ENCODE data around the gene AOPEP. TPM values are rescaled to one million over a fixed set of nuclear protein-coding genes. Genes with fewer than 3 reads are reported as not detected.

The AOPEP gene
- total RNA-seq, 1 donor from 2014 or later, result 79.7 TPM

- Histone ChIP-seq H3K4me3 (no peak overlapping the region), H3K27ac (no peak overlapping the region), H3K27me3 (no peaks in the 10 kb centered on the region), H3K4me1 (no peaks in the 10 kb centered on the region), H3K9me3 (no peaks in the 10 kb centered on the region), H3K36me3 (peaks cover 49% of the 10 kb centered on the region)
- ATAC-seq (no peak), DNase-seq (peak; percentile 55)
- no peak for TF ChIP-seq CTCF (IDR thresholded peaks at IDR 0.05)
- intact Hi-C loops (cut with DNase I), result no loop called here
Measured at GRCh38 chr9:95107001-95107749, 380.7 kb downstream of the AOPEP start.

DNA sequence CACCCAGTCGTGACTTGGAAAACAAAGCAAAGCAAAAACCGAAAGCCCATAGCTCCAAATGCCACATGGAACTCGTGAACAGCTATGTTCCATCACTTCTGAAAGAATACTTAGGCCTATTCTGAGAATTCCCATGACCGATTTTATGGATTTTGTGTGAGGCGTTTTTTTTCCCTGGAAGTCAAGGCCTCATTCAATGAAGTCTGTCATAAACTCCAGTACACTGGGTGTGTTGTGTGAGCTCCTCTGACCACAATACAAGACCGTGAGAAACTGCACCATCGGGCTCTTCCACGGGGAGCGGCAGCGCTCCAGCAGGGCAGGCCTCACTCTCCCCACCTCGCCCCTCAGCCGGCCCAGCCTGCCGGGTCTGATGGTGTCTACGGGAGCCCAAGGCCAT, 381.5 kb downstream of the AOPEP start:
- intact Hi-C loops (cut with DNase I), result no loop called here
- ATAC-seq, result no peak
- Histone ChIP-seq H3K4me1 (no peaks in the 10 kb centered on the region), H3K27ac (no peak overlapping the region), H3K36me3 (peaks cover 52% of the 10 kb centered on the region), H3K4me3 (no peak overlapping the region), H3K9me3 (no peaks in the 10 kb centered on the region), H3K27me3 (no peaks in the 10 kb centered on the region)
- no peak for TF ChIP-seq CTCF (IDR thresholded peaks at IDR 0.05)
- peak; percentile 31 for DNase-seq

DNA sequence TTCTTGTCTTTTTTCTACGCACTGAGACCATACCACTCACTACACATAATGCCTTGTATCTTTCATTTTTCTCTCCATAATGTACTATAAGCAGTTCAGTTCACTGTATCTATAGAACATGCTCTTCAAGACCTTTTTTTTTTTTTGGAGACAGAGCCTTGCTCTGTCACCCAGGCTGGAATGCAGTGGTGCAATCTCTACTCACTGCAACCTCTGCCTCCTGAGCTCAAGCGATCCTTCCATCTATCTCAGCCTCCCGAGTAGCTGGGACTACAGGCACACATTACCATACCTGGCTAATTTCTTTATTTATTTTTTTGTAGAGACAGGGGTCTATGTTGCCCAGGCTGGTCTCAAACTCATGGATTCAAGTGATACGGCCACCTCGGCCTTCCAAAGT, 382.3 kb downstream of the AOPEP start:
- Histone ChIP-seq H3K27me3 (no peaks in the 10 kb centered on the region), H3K36me3 (peaks cover 52% of the 10 kb centered on the region), H3K9me3 (no peaks in the 10 kb centered on the region), H3K4me3 (no peak overlapping the region), H3K27ac (no peak overlapping the region), H3K4me1 (no peaks in the 10 kb centered on the region)
- no peak for TF ChIP-seq CTCF (IDR thresholded peaks at IDR 0.05)
- intact Hi-C loops (cut with DNase I), result no loop called here
- ATAC-seq (no peak), DNase-seq (no peak)

- ATAC-seq, result no peak
- no peaks in the 10 kb centered on the region for H3K27me3 ChIP-seq
- peak; percentile 48 for DNase-seq
- intact Hi-C loops (cut with DNase I), result no loop called here
- no peaks in the 10 kb centered on the region for H3K4me1 ChIP-seq
- H3K36me3 ChIP-seq, result peaks cover 56% of the 10 kb centered on the region
- no peaks in the 10 kb centered on the region for H3K9me3 ChIP-seq
- H3K27ac ChIP-seq, result no peak overlapping the region
- no peak for TF ChIP-seq CTCF (IDR thresholded peaks at IDR 0.05)
- H3K4me3 ChIP-seq, result no peak overlapping the region
Measured at GRCh38 chr9:95109456-95109855, 383.0 kb downstream of the AOPEP start.

- Histone ChIP-seq H3K9me3 (no peaks in the 10 kb centered on the region), H3K27me3 (no peaks in the 10 kb centered on the region), H3K4me3 (no peak overlapping the region), H3K36me3 (peaks cover 55% of the 10 kb centered on the region), H3K27ac (no peak overlapping the region), H3K4me1 (no peaks in the 10 kb centered on the region)
- peak; percentile 52 for DNase-seq
- intact Hi-C loops (cut with DNase I), result no loop called here
- ATAC-seq, result peak; percentile 5
- TF ChIP-seq CTCF (IDR thresholded peaks at IDR 0.05), result no peak
Measured at GRCh38 chr9:95110921-95111525, 384.5 kb downstream of the AOPEP start.

Data from upper lobe of right lung (tissue), 1 donor.